ENCODE results near the gene CHAD.

Gene CHAD

DNA sequence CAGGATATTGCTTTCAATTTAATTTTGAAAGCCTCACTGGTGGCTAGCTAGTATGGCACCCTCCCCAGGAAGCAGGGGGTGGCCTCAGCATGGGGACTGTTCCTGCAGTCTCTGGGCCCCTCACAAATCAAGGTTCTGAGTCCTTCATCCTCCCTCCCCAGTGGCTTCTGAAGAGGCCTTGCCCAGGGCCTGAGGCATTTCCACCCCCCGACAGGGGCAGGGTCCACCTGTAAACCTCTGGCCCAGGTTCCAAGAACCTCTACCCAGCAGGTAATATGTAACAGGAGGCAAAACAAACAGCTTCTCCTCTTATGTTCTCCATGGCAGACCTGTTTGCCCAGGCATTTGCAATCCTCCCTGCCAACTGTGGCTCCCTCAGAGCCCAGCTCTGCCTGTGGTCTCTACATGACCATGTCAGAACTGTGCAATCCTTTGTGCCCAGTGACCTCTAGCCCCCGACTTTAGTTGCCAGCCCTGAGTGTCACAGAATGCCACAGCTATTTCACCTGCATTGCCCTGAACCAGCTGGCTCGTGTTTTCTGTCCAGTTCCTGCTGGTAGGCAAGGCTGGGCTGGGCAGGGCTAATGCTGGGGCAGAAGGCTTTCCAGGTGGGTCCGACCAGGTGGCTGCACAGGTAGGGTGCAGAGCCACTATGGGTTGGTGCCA is 28.4 kb downstream of the CHAD start:
- DNase-seq (ENCODE audit: low read depth): no peak
- H3K4me3 ChIP-seq (ENCODE audit: low read depth, low read length): no peak overlapping the region
- TF ChIP-seq, protein P1, sequence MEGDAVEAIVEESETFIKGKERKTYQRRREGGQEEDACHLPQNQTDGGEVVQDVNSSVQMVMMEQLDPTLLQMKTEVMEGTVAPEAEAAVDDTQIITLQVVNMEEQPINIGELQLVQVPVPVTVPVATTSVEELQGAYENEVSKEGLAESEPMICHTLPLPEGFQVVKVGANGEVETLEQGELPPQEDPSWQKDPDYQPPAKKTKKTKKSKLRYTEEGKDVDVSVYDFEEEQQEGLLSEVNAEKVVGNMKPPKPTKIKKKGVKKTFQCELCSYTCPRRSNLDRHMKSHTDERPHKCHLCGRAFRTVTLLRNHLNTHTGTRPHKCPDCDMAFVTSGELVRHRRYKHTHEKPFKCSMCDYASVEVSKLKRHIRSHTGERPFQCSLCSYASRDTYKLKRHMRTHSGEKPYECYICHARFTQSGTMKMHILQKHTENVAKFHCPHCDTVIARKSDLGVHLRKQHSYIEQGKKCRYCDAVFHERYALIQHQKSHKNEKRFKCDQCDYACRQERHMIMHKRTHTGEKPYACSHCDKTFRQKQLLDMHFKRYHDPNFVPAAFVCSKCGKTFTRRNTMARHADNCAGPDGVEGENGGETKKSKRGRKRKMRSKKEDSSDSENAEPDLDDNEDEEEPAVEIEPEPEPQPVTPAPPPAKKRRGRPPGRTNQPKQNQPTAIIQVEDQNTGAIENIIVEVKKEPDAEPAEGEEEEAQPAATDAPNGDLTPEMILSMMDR (IDR thresholded peaks at IDR 0.05; ENCODE audit: insufficient read depth, low read depth, low read length, missing control alignments): no peak

DNA sequence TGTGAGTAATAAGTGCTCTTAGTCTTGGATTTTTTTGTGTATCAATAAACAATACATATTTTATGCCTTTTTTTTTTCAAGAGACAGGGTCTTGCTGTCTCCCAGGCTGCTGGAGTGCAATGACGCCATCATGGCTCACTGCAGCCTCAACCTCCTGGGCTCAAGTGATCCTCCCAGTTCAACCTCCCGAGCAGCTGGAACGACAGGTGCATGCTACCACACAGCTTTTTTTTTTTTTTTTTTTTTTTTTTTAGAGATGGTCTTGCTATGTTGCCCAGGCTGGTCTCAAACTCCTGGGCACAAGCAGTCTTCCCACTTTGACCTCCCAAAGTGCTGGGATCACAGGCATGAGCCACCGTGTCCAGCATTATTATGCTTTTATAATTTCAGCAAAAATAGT is 29.7 kb downstream of the CHAD start:
- H3K4me3 ChIP-seq (ENCODE audit: low read depth, low read length): no peak overlapping the region
- DNase-seq (ENCODE audit: low read depth): no peak
- TF ChIP-seq, protein P1 (IDR thresholded peaks at IDR 0.05; ENCODE audit: insufficient read depth, low read depth, low read length, missing control alignments): no peak

DNA sequence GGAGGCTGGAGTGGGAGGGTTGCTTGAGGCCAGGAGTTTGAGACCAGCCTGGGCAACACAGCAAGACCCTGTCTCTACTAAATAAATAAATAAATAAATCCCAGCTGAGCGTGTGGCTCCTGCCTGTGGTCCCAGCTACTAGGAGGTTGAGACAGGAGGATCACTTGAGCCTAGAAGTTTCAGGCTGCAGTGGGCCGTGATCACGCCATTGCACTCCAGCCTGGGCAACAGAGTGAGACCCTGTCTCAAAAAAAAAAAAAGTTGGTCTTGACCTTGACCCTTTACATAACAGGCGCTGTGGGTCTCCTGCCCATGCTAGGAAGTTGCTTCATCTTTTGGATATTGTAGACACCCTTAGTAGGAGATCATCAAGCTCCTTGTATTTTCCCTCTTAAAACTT is 31.3 kb downstream of the CHAD start:
- H3K4me3 ChIP-seq (ENCODE audit: low read depth, low read length): no peak overlapping the region
- TF ChIP-seq, protein P1 (IDR thresholded peaks at IDR 0.05; ENCODE audit: insufficient read depth, low read depth, low read length, missing control alignments): no peak
- no peak for DNase-seq (ENCODE audit: low read depth)

GRCh38 chr17:50432125-50432762 is 36.4 kb downstream of the CHAD start:
- TF ChIP-seq, protein P1 (IDR thresholded peaks at IDR 0.05; ENCODE audit: insufficient read depth, low read depth, low read length, missing control alignments): no peak
- no peak for DNase-seq (ENCODE audit: low read depth)
- no peak overlapping the region for H3K4me3 ChIP-seq (ENCODE audit: low read depth, low read length)

DNA sequence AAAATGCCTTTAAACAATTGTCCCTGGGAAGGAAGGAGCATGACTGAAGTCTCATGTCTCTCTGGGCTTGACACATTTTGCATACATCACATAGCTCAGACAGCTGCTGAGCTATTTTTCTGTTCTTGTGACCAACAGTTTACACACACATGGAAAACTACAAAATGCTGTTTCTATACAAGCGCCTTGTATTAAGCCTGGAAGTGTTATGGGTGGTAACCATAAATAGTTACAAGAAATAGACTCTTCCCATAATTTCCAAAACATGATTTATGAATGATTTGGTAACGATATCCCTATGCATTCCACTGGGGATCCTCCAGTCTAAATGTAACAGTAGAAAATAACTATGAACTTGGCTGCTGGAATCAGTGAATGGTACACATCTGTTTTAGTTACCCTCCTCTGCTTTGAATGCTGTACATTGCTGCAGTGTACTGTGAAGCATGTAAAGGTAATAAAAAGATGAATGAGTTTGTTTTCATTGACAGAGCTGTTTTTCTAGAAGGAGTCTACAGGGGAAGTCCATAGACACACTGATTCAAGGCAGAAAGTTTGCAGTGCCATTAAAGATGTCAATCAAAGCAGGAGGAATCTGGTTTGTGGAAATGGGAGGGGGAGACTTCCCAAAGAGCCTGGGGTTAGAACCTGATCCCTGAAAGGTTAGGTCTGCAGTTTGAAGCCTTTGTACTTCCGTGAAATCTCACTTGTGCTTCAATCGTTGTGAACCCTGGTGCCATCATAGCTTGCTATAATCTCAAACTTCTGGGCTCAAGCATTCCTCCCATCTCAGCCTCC is 37.7 kb downstream of the CHAD start:
- DNase-seq (ENCODE audit: low read depth): no peak
- TF ChIP-seq, protein P1 (IDR thresholded peaks at IDR 0.05; ENCODE audit: insufficient read depth, low read depth, low read length, missing control alignments): no peak
- H3K4me3 ChIP-seq (ENCODE audit: low read depth, low read length): no peak overlapping the region

- DNase-seq (ENCODE audit: low read depth): no peak
- H3K4me3 ChIP-seq (ENCODE audit: low read depth, low read length): no peak overlapping the region
- TF ChIP-seq, protein P1 (IDR thresholded peaks at IDR 0.05; ENCODE audit: insufficient read depth, low read depth, low read length, missing control alignments): no peak
Measured at GRCh38 chr17:50429793-50430192, 38.9 kb downstream of the CHAD start.
